Measurements from ENCODE around the gene KCNRG.

KCNRG gene

DNA sequence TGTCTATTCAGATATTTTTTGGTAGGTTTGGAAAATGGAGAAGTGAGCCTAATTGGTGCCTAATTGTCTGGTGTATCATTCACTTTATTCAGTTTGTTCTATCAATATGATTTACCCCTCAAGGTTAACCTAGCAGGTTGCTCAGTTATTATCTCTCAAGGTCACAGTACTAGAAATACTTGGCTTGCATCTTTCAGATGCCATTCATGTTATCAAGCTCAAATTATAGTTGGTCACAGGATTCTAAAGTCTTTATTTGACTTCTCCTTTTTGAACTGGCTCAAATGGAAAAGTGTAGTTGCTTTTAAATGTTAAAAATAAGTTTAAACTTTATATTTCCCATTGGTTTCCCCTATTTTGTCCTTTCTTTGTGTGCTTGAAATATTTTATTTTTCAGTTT, 2.6 kb downstream of the KCNRG start:
- no peak overlapping the region for H3K4me3 ChIP-seq (ENCODE audit: low read depth, low read length)
- in situ Hi-C loops (cut with HindIII; ENCODE audit: low sequenced_read_pairs), result no loop called here
- TF ChIP-seq, protein P1, sequence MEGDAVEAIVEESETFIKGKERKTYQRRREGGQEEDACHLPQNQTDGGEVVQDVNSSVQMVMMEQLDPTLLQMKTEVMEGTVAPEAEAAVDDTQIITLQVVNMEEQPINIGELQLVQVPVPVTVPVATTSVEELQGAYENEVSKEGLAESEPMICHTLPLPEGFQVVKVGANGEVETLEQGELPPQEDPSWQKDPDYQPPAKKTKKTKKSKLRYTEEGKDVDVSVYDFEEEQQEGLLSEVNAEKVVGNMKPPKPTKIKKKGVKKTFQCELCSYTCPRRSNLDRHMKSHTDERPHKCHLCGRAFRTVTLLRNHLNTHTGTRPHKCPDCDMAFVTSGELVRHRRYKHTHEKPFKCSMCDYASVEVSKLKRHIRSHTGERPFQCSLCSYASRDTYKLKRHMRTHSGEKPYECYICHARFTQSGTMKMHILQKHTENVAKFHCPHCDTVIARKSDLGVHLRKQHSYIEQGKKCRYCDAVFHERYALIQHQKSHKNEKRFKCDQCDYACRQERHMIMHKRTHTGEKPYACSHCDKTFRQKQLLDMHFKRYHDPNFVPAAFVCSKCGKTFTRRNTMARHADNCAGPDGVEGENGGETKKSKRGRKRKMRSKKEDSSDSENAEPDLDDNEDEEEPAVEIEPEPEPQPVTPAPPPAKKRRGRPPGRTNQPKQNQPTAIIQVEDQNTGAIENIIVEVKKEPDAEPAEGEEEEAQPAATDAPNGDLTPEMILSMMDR (IDR thresholded peaks at IDR 0.05; ENCODE audit: low read depth, low read length), result no peak
- DNase-seq (ENCODE audit: low read depth, low spot score), result no peak

DNA sequence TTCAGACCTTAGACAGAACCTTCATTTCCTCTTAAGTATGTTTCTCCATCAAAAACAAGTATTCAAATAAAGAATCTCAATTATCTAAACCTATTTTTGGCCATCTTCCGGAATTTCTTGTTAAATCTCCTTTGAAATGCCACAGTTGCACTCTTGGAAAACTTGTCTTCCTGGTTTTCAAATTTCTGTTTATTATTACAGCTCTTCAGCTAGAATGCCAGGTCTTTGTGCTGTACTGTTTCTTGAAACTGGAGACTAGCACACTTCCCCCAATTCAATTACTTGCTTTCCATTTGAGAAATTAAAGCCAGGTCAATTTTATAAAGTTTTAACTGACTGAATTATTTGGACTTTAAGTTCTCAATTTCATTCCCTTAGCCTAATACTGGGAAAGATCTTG, 10.2 kb downstream of the KCNRG start:
- in situ Hi-C loops (cut with HindIII; ENCODE audit: low sequenced_read_pairs), result no loop called here

DNA sequence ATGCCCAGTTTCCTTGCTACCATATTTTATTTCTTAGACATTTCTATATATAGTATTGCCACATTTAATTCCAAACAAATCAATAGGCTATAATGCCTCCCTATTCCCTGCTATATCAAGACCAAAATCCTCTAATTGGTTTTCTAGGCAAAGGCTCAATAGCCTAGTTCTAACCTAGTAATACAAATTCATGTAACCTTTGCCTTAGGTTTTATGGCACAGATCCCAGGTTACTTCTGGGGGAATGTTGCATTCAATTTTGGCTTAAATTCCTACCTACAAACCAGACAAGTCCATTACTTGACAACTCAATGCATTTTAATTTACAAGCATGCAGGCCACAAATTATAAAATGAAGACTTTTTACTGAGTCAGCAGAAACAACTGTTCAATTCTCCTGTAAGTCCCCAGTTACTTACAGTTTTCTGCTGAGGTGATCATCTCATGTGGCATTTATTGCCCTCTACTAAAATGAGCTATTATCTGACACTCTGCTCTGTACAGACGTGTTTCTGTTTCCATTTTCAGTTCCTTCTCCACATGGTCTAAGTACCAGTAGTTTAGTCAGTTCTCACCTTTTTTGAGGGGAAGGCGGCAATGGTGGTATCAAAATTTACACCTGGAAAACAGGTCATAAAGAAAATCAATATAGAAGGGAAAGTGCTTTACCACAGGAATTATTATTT, 11.7 kb downstream of the KCNRG start:
- DNase-seq (ENCODE audit: low read depth, low spot score), result no peak
- TF ChIP-seq, protein P1 (IDR thresholded peaks at IDR 0.05; ENCODE audit: low read depth, low read length), result no peak
- in situ Hi-C loops (cut with HindIII; ENCODE audit: low sequenced_read_pairs), result no loop called here
- no peak overlapping the region for H3K4me3 ChIP-seq (ENCODE audit: low read depth, low read length)

More for the DNA sequence above, 10.2 kb downstream of the KCNRG start:
- TF ChIP-seq, protein P1 (IDR thresholded peaks at IDR 0.05; ENCODE audit: low read depth, low read length), result no peak
- peak; percentile 32 for DNase-seq (ENCODE audit: low read depth, low spot score)
- no peak overlapping the region for H3K4me3 ChIP-seq (ENCODE audit: low read depth, low read length)

DNA sequence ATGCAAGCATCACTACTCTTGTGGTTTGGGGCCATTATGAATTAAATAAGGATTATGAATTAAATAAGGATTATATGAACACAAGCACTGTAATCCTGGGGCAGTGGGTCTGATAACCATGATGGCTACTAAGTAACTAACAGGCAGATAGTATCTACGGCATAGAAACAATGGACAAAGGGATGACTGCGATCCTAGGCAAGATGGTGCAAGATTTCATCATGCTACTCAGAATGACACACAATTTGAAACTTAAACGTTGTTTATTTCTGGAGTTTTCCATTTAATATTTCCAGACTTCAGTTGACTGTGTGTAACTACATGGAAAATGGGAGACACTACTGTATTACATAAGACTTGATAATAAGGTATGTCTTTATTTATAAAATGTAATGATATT, 15.1 kb downstream of the KCNRG start:
- in situ Hi-C loops (cut with HindIII; ENCODE audit: low sequenced_read_pairs), result no loop called here
- TF ChIP-seq, protein P1 (IDR thresholded peaks at IDR 0.05; ENCODE audit: low read depth, low read length), result no peak
- H3K4me3 ChIP-seq (ENCODE audit: low read depth, low read length), result no peak overlapping the region
- no peak for DNase-seq (ENCODE audit: low read depth, low spot score)

DNA sequence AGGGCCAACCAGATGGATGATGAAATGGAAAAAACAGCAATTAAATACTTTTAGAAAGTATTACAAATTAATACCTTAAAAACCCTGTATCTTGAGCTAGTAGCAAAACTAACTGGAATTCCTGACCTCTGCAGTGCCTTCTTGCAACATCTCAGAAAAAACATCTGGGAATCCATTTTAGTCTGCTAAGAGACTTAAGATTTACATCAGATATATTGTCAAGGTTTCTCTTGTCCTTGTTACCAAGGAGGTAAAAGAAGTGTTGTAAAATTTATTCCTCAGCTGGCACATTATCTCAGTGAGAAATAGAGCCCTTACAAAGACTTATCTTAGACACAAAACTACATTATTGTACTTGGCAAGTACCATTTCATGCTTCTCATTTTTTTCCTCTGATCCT, 18.5 kb downstream of the KCNRG start:
- in situ Hi-C loops (cut with HindIII; ENCODE audit: low sequenced_read_pairs), result no loop called here
- peak; percentile 35 for DNase-seq (ENCODE audit: low read depth, low spot score)
- H3K4me3 ChIP-seq (ENCODE audit: low read depth, low read length), result no peak overlapping the region
- TF ChIP-seq, protein P1 (IDR thresholded peaks at IDR 0.05; ENCODE audit: low read depth, low read length), result no peak

DNA sequence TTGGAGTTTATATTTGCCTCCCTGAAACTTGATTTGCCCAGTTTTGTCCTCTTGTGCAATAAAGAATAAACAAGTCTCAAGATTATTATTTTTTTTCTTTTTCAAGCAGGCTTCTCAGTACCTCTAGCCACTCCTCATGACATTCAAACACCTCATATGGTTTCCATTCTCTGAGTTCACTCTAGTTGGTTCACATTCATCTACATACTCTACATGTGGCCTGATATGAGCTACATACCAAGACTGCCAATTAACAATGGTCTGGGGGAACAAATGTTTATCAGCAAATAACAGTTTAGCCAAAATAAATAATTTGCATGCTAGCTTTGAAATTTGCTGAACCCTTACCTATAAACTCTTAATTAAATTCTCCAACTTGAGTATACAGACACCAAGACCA, 22.5 kb downstream of the KCNRG start:
- in situ Hi-C loops (cut with HindIII; ENCODE audit: low sequenced_read_pairs), result no loop called here
- H3K4me3 ChIP-seq (ENCODE audit: low read depth, low read length), result no peak overlapping the region
- TF ChIP-seq, protein P1 (IDR thresholded peaks at IDR 0.05; ENCODE audit: low read depth, low read length), result no peak
- no peak for DNase-seq (ENCODE audit: low read depth, low spot score)
